HG02981 (cell line): Measurements from ENCODE around the gene OTX2.

Experiments
- ATAC-seq: cut with Tn5 transposase; IDR thresholded peaks from one replicate; pipeline ENCODE4 v1.9.1; 2021; ENCODE audit warnings: mild to moderate bottlenecking, moderate library complexity; ENCODE audit not compliant: unreplicated experiment

The OTX2 gene

GRCh38 chr14:56810147-56810719 lies at the start of gene OTX2:
TSS of gene OTX2 (minus strand) at chr14:56810479. CDS start at chr14:56805456, 5,023 bp downstream.
- no peak for ATAC-seq

GRCh38 chr14:56858422-56858821 lies 48.1 kb upstream of the OTX2 start:
- no peak for ATAC-seq

GRCh38 chr14:56857216-56857615 lies 46.9 kb upstream of the OTX2 start:
- ATAC-seq: no peak

- no peak for ATAC-seq
Observed at GRCh38 chr14:56855891-56856461, 45.7 kb upstream of the OTX2 start.

GRCh38 chr14:56854325-56854724 lies 44.0 kb upstream of the OTX2 start:
- no peak for ATAC-seq

GRCh38 chr14:56846970-56847930 lies 37.0 kb upstream of the OTX2 start:
- ATAC-seq: no peak

- no peak for ATAC-seq
Observed at GRCh38 chr14:56844406-56845002, 34.2 kb upstream of the OTX2 start.

- ATAC-seq: no peak
Observed at GRCh38 chr14:56841611-56842010, 31.3 kb upstream of the OTX2 start.

GRCh38 chr14:56840221-56840620 lies 29.9 kb upstream of the OTX2 start:
- no peak for ATAC-seq

GRCh38 chr14:56829151-56829550 lies 18.9 kb upstream of the OTX2 start:
- ATAC-seq: no peak

GRCh38 chr14:56826214-56826613 lies 15.9 kb upstream of the OTX2 start:
- ATAC-seq: no peak

- ATAC-seq: no peak
Observed at GRCh38 chr14:56821805-56822610, 11.7 kb upstream of the OTX2 start.

- no peak for ATAC-seq
Observed at GRCh38 chr14:56821177-56821576, 10.9 kb upstream of the OTX2 start.

- ATAC-seq: no peak
Observed at GRCh38 chr14:56817396-56817921, 7.2 kb upstream of the OTX2 start.

GRCh38 chr14:56816574-56817391 lies 6.5 kb upstream of the OTX2 start:
- ATAC-seq: no peak

GRCh38 chr14:56815745-56816144 lies 5.5 kb upstream of the OTX2 start:
- ATAC-seq: no peak

GRCh38 chr14:56814969-56815700 lies 4.9 kb upstream of the OTX2 start:
- ATAC-seq: no peak

GRCh38 chr14:56814519-56814959 lies 4.3 kb upstream of the OTX2 start:
- ATAC-seq: no peak

- no peak for ATAC-seq
Observed at GRCh38 chr14:56813143-56813551, 2.9 kb upstream of the OTX2 start.
